NCI-H524 (cell line): Measurements from ENCODE around the gene DNASE2.

Experiments used
- DNase-seq, 2 experiments: peaks; one replicate each; lab custom pipeline; 2025; lab: John Stamatoyannopoulos, UW

DNASE2 gene

GRCh38 chr19:12886969-12887747 lies 5.9 kb upstream of the DNASE2 start, which contains the start of gene KLF1:
TSS of gene KLF1 (minus strand) at chr19:12887201. CDS start at chr19:12887140, 61 bp downstream.
- DNase-seq: no peak

- no peak for DNase-seq
Measured at GRCh38 chr19:12886651-12886968, 5.4 kb upstream of the DNASE2 start.

GRCh38 chr19:12885749-12886650 lies 4.8 kb upstream of the DNASE2 start:
- no peak for DNase-seq

- peak; percentile 69 to 80 for DNase-seq
Measured at GRCh38 chr19:12884926-12885748, 3.9 kb upstream of the DNASE2 start.

GRCh38 chr19:12884627-12884925 lies 3.3 kb upstream of the DNASE2 start:
- DNase-seq: no peak

- no peak for DNase-seq
Measured at GRCh38 chr19:12884202-12884601, 3.0 kb upstream of the DNASE2 start.

- no peak for DNase-seq
Measured at GRCh38 chr19:12882589-12882988, 1.3 kb upstream of the DNASE2 start.

GRCh38 chr19:12880551-12881171 lies 588 bp downstream of the DNASE2 start:
- peak in 1 of 2 experiments; percentile 50 for DNase-seq

- no peak for DNase-seq
Measured at GRCh38 chr19:12875086-12875485, 6.2 kb downstream of the DNASE2 start.

GRCh38 chr19:12873891-12874745 lies 7.1 kb downstream of the DNASE2 start:
- DNase-seq: no peak

- DNase-seq: no peak
Measured at GRCh38 chr19:12872941-12873890, 8.0 kb downstream of the DNASE2 start.

GRCh38 chr19:12872255-12872654 lies 9.0 kb downstream of the DNASE2 start:
- no peak for DNase-seq

- no peak for DNase-seq
Measured at GRCh38 chr19:12871681-12872080, 9.6 kb downstream of the DNASE2 start.

- DNase-seq: no peak
Measured at GRCh38 chr19:12868540-12869112, 12.6 kb downstream of the DNASE2 start.

GRCh38 chr19:12867120-12868099 lies 13.8 kb downstream of the DNASE2 start:
- no peak for DNase-seq

GRCh38 chr19:12866416-12867119 lies 14.7 kb downstream of the DNASE2 start:
- DNase-seq: no peak

GRCh38 chr19:12865746-12866415 lies 15.4 kb downstream of the DNASE2 start:
- no peak for DNase-seq
